Breast epithelium (tissue), 4 donors: ENCODE results near the gene GJA4. TPM values are rescaled to one million over a fixed set of nuclear protein-coding genes. Genes with fewer than 3 reads are reported as not detected.

Source experiments
- DNase-seq, 2 donors: peaks; one replicate each; pipeline ENCODE4 v3.0.0-alpha.2; 2019; ENCODE audit warnings: low spot score in 2 of 2
- H3K27ac ChIP-seq, 2 donors: fragments of 200-600 bp; sonication (generic) in 1 of 2; one replicate each; pipeline ENCODE4 v1.5.1; 2016 to 2019; ENCODE audit warnings: mild to moderate bottlenecking in 1 of 2
- H3K27me3 ChIP-seq, 2 donors: fragments of 200-600 bp; sonication (generic) in 1 of 2; one replicate each; pipeline versions ENCODE4 v1.5.1 to v1.6.0; 2017 to 2019; ENCODE audit warnings: control low read depth in 1 of 2, mild to moderate bottlenecking in 1 of 2
- H3K36me3 ChIP-seq: fragments of 200-600 bp; one replicate; pipeline ENCODE4 v1.5.1; 2019
- H3K4me1 ChIP-seq, 2 donors: fragments of 200-600 bp; sonication (generic); one replicate each; pipeline ENCODE4 v1.5.1; 2016 to 2019; ENCODE audit warnings: control low read depth in 1 of 2
- H3K4me3 ChIP-seq, 3 donors: fragments of 200-600 bp; sonication (generic); 1 replicate in 2 of 3; 2 replicates in 1 of 3; pipeline ENCODE4 v1.5.1; 2016 to 2019; ENCODE audit warnings: mild to moderate bottlenecking in 3 of 3, moderate library complexity in 2 of 3
- H3K9me3 ChIP-seq, 2 donors: fragments of 200-600 bp; sonication (generic) in 1 of 2; one replicate each; pipeline ENCODE4 v1.5.1; 2016 to 2019; ENCODE audit warnings: control low read depth in 1 of 2
- POLR2A ChIP-seq: fragments of 450-650 bp; IDR thresholded peaks from one replicate; pipeline ENCODE4 v1.6.1; 2016; ENCODE audit warnings: antibody characterized with exemption, mild to moderate bottlenecking, moderate library complexity
- POLR2AphosphoS5 ChIP-seq, 3 donors: sonication (generic); formaldehyde crosslinking; IDR thresholded peaks; one replicate each; pipeline ENCODE4 v1.6.1; 2017; ENCODE audit warnings: antibody characterized with exemption in 3 of 3
- intact Hi-C: fragments of 100-400 bp; cut with DNase I; formaldehyde crosslinking; loops from one replicate; pipeline ENCODE4 v1.15.1; 2023; ENCODE audit warnings: low total_unique reads
- total RNA-seq, 3 donors: library from RNA; depleted of rRNA; stranded (reverse); fragments of >200 nt; gene quantifications; one replicate each; pipeline ENCODE4 v1.1.0, GENCODE V29; 2016
- TF ChIP-seq, protein P1 (sequence below), 3 donors: fragments of 450-650 bp; IDR thresholded peaks; one replicate each; pipeline ENCODE4 v1.5.1; 2016 to 2017; ENCODE audit warnings: antibody characterized with exemption in 3 of 3, mild to moderate bottlenecking in 3 of 3, moderate library complexity in 3 of 3

The GJA4 gene
- total RNA-seq, 3 donors from 2014 or later, result 8.9 to 39.3 (median 18.9) TPM

DNA sequence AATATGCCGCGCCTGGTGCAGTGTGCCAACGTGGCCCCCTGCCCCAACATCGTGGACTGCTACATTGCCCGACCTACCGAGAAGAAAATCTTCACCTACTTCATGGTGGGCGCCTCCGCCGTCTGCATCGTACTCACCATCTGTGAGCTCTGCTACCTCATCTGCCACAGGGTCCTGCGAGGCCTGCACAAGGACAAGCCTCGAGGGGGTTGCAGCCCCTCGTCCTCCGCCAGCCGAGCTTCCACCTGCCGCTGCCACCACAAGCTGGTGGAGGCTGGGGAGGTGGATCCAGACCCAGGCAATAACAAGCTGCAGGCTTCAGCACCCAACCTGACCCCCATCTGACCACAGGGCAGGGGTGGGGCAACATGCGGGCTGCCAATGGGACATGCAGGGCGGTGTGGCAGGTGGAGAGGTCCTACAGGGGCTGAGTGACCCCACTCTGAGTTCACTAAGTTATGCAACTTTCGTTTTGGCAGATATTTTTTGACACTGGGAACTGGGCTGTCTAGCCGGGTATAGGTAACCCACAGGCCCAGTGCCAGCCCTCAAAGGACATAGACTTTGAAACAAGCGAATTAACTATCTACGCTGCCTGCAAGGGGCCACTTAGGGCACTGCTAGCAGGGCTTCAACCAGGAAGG, 7.4 kb upstream of the GJA4 start:
- TF ChIP-seq POLR2A (no peak), POLR2AphosphoS5 (IDR thresholded peaks at IDR 0.05) (no peak)
- TF ChIP-seq, protein P1, sequence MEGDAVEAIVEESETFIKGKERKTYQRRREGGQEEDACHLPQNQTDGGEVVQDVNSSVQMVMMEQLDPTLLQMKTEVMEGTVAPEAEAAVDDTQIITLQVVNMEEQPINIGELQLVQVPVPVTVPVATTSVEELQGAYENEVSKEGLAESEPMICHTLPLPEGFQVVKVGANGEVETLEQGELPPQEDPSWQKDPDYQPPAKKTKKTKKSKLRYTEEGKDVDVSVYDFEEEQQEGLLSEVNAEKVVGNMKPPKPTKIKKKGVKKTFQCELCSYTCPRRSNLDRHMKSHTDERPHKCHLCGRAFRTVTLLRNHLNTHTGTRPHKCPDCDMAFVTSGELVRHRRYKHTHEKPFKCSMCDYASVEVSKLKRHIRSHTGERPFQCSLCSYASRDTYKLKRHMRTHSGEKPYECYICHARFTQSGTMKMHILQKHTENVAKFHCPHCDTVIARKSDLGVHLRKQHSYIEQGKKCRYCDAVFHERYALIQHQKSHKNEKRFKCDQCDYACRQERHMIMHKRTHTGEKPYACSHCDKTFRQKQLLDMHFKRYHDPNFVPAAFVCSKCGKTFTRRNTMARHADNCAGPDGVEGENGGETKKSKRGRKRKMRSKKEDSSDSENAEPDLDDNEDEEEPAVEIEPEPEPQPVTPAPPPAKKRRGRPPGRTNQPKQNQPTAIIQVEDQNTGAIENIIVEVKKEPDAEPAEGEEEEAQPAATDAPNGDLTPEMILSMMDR (IDR thresholded peaks at IDR 0.05), result no peak
- DNase-seq, result no peak
- intact Hi-C loops, result no loop called here
- Histone ChIP-seq H3K27ac (no peak overlapping the region), H3K4me3 (no peak overlapping the region), H3K9me3 (no peaks in the 10 kb centered on the region), H3K36me3 (no peaks in the 10 kb centered on the region), H3K4me1 (peaks cover 5% of the 10 kb centered on the region in 2 donors), H3K27me3 (peaks cover 0 to 18% of the 10 kb centered on the region in 2 donors)

DNA sequence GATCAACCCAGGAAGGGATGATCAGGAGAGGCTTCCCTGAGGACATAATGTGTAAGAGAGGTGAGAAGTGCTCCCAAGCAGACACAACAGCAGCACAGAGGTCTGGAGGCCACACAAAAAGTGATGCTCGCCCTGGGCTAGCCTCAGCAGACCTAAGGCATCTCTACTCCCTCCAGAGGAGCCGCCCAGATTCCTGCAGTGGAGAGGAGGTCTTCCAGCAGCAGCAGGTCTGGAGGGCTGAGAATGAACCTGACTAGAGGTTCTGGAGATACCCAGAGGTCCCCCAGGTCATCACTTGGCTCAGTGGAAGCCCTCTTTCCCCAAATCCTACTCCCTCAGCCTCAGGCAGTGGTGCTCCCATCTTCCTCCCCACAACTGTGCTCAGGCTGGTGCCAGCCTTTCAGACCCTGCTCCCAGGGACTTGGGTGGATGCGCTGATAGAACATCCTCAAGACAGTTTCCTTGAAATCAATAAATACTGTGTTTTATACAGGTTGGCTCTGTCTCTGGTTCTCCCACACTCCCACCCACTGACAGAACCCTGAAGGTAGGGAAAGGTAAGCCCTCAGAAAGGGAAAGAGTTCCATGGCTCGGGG, 6.8 kb upstream of the GJA4 start:
- Histone ChIP-seq H3K4me1 (peaks cover 5% of the 10 kb centered on the region in 2 donors), H3K9me3 (no peaks in the 10 kb centered on the region), H3K27me3 (peaks cover 0 to 16% of the 10 kb centered on the region in 2 donors), H3K4me3 (no peak overlapping the region), H3K27ac (no peak overlapping the region), H3K36me3 (no peaks in the 10 kb centered on the region)
- intact Hi-C loops, result no loop called here
- DNase-seq, result no peak
- TF ChIP-seq POLR2AphosphoS5 (IDR thresholded peaks at IDR 0.05) (no peak), POLR2A (no peak)
- TF ChIP-seq, protein P1 (IDR thresholded peaks at IDR 0.05), result no peak

- peaks cover 0 to 11% of the 10 kb centered on the region in 2 donors for H3K27me3 ChIP-seq
- H3K9me3 ChIP-seq, result no peaks in the 10 kb centered on the region
- no peak overlapping the region for H3K27ac ChIP-seq
- H3K4me3 ChIP-seq, result no peak overlapping the region
- peaks cover 1% of the 10 kb centered on the region in 2 donors for H3K4me1 ChIP-seq
- H3K36me3 ChIP-seq, result no peaks in the 10 kb centered on the region
- DNase-seq, result peak; percentile 24 to 73
- intact Hi-C loops, result no loop called here
- TF ChIP-seq POLR2A, result no peak
- TF ChIP-seq POLR2AphosphoS5 (IDR thresholded peaks at IDR 0.05), result no peak
- TF ChIP-seq, protein P1 (IDR thresholded peaks at IDR 0.05), result peak; percentile 24 to 70 (median 66)
These were observed 6.1 kb upstream of the GJA4 start for GRCh38 chr1:34786521-34787325.

- H3K27ac ChIP-seq, result peak overlapping the region in 1 of 2 donors; percentile 19
- peaks cover 0 to 2% of the 10 kb centered on the region in 2 donors for H3K27me3 ChIP-seq
- no peaks in the 10 kb centered on the region for H3K9me3 ChIP-seq
- intact Hi-C loops, result no loop called here
- H3K4me3 ChIP-seq, result no peak overlapping the region
- no peaks in the 10 kb centered on the region for H3K4me1 ChIP-seq
- DNase-seq, result no peak
- TF ChIP-seq, protein P1 (IDR thresholded peaks at IDR 0.05), result peak in 1 of 3 donors; percentile 13
- no peak for TF ChIP-seq POLR2A
- H3K36me3 ChIP-seq, result no peaks in the 10 kb centered on the region
These were observed 5.1 kb upstream of the GJA4 start for GRCh38 chr1:34787461-34788420.
